ENCODE results near the gene HPSE2. TPM values are rescaled to one million over a fixed set of nuclear protein-coding genes. Genes with fewer than 3 reads are reported as not detected.

Gene HPSE2
- total RNA-seq, 1 experiment from 2014 or later: not detected

- ATAC-seq (no peak), DNase-seq (ENCODE audit: low read depth, low spot score) (no peak)
- Histone ChIP-seq H3K27me3 (ENCODE audit: control insufficient read depth, insufficient read depth, low read length) (no peaks in the 10 kb centered on the region), H3K27ac (ENCODE audit: low read length) (no peak overlapping the region), H3K36me3 (ENCODE audit: control insufficient read depth, insufficient read depth, low read length) (no peaks in the 10 kb centered on the region), H3K4me1 (ENCODE audit: control insufficient read depth, insufficient read depth, low read length) (no peaks in the 10 kb centered on the region), H3K9me3 (ENCODE audit: control insufficient read depth, insufficient read depth, low read depth, low read length) (no peaks in the 10 kb centered on the region), H3K4me3 (ENCODE audit: low read depth in 2 of 2, low read length in 2 of 2) (no peak overlapping the region)
- TF ChIP-seq REST (IDR thresholded peaks at IDR 0.05; ENCODE audit: insufficient read depth in 1 of 2, low read depth in 2 of 2, low read length in 1 of 2): no peak
- TF ChIP-seq SIN3A (IDR thresholded peaks at IDR 0.05; ENCODE audit: borderline replicate concordance, insufficient read depth, low read depth, low read length): no peak
- TF ChIP-seq TCF7L2 (IDR thresholded peaks at IDR 0.05; ENCODE audit: low read depth, low read length): no peak
- no peak for TF ChIP-seq CTCF (IDR thresholded peaks at IDR 0.05)
- TF ChIP-seq POLR2AphosphoS5 (IDR thresholded peaks at IDR 0.05; ENCODE audit: low read depth, low read length): no peak
- no TSS peak for BruUV-seq (replicated peaks)
- intact Hi-C loops (cut with micrococcal nuclease; ENCODE audit: unreplicated experiment) (no loop called here), in situ Hi-C loops (cut with HindIII; ENCODE audit: low pct_unique_long_range_greater_than_20kb, low sequenced_read_pairs) (no loop called here)
- CTCF ChIA-PET: no interaction called here
- POLR2A ChIA-PET: no interaction called here
Observed at GRCh38 chr10:98638920-98639319, 596.7 kb downstream of the HPSE2 start.

GRCh38 chr10:98636921-98637329 is 598.7 kb downstream of the HPSE2 start:
- ChIA-PET POLR2A (no interaction called here), CTCF (no interaction called here)
- no peaks in the 10 kb centered on the region for H3K27me3 ChIP-seq (ENCODE audit: control insufficient read depth, insufficient read depth, low read length)
- in situ Hi-C loops (cut with HindIII; ENCODE audit: low pct_unique_long_range_greater_than_20kb, low sequenced_read_pairs) (no loop called here), intact Hi-C loops (cut with micrococcal nuclease; ENCODE audit: unreplicated experiment) (no loop called here)
- no peak overlapping the region for H3K4me3 ChIP-seq (ENCODE audit: low read depth in 2 of 2, low read length in 2 of 2)
- no peak overlapping the region for H3K27ac ChIP-seq (ENCODE audit: low read length)
- H3K36me3 ChIP-seq (ENCODE audit: control insufficient read depth, insufficient read depth, low read length): no peaks in the 10 kb centered on the region
- no peaks in the 10 kb centered on the region for H3K9me3 ChIP-seq (ENCODE audit: control insufficient read depth, insufficient read depth, low read depth, low read length)
- ATAC-seq (no peak), DNase-seq (ENCODE audit: low read depth, low spot score) (no peak)
- no TSS peak for BruUV-seq (replicated peaks)
- no peak for TF ChIP-seq CTCF (IDR thresholded peaks at IDR 0.05)
- TF ChIP-seq REST (IDR thresholded peaks at IDR 0.05; ENCODE audit: insufficient read depth in 1 of 2, low read depth in 2 of 2, low read length in 1 of 2): no peak
- TF ChIP-seq TCF7L2 (IDR thresholded peaks at IDR 0.05; ENCODE audit: low read depth, low read length): no peak
- no peak for TF ChIP-seq SIN3A (IDR thresholded peaks at IDR 0.05; ENCODE audit: borderline replicate concordance, insufficient read depth, low read depth, low read length)
- no peak for TF ChIP-seq POLR2AphosphoS5 (IDR thresholded peaks at IDR 0.05; ENCODE audit: low read depth, low read length)
- no peaks in the 10 kb centered on the region for H3K4me1 ChIP-seq (ENCODE audit: control insufficient read depth, insufficient read depth, low read length)
